ENCODE data around the gene EXOSC10.

DNA sequence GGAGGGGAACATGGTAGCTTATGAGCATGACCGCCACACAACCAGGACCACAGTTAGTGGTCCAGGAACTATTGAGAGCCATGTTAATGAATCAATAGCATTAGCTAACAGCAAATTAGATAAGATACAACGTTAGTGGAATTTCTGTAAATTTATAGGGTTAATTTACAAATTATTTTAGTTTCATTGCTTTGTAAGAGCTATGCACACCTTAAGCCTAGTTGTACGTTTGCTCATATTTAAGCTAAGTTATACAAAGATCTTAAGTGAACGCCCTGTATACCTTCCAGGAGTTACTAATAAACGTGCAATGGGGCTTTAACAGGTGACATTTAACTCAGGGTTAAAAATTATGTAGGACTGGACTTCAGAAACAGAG lies 749 bp downstream of the EXOSC10 start:
- TF ChIP-seq CTCF (IDR thresholded peaks at IDR 0.05): no peak
- TF ChIP-seq POLR2A (IDR thresholded peaks at IDR 0.05): no peak

Data from body of pancreas (tissue), 4 donors.